HepG2 (cell line): ENCODE results near the gene ZNF154. TPM values are rescaled to one million over a fixed set of nuclear protein-coding genes. Genes with fewer than 3 reads are reported as not detected.

Source experiments
- AHDC1 ChIP-seq: sonication (generic); formaldehyde crosslinking; IDR thresholded peaks from 2 replicates; pipeline ENCODE4 v1.5.1; 2020; ENCODE audit warnings: mild to moderate bottlenecking, missing genetic modification reagents, borderline replicate concordance
- ARID2 ChIP-seq: sonication (generic); formaldehyde crosslinking; IDR thresholded peaks from 2 replicates; pipeline ENCODE4 v1.8.1; 2022; ENCODE audit warnings: mild to moderate bottlenecking, missing genetic modification reagents, borderline replicate concordance
- ATF7 ChIP-seq, 2 experiments: fragments of 450-650 bp in 1 of 2; sonication (generic) in 1 of 2; formaldehyde crosslinking in 1 of 2; IDR thresholded peaks; 2 replicates each; pipeline versions ENCODE4 v1.4.0 to v1.6.1; 2016 to 2020; ENCODE audit warnings: antibody characterized with exemption in 1 of 2, mild to moderate bottlenecking in 1 of 2, missing genetic modification reagents in 1 of 2
- FIP1L1 ChIP-seq: fragments of 200-400 bp; formaldehyde crosslinking; IDR thresholded peaks from 2 replicates; pipeline ENCODE4 v1.6.1; 2018; ENCODE audit warnings: low read depth, mild to moderate bottlenecking, low read length, moderate library complexity, borderline replicate concordance; ENCODE audit not compliant: insufficient read depth
- GATAD2A ChIP-seq: IDR thresholded peaks from 2 replicates; pipeline ENCODE4 v1.6.1; 2016
- GPN1 ChIP-seq: sonication (generic); formaldehyde crosslinking; IDR thresholded peaks from 2 replicates; pipeline ENCODE4 v1.5.1; 2020; ENCODE audit warnings: missing genetic modification reagents, borderline replicate concordance
- IRX3 ChIP-seq: sonication (generic); formaldehyde crosslinking; IDR thresholded peaks from 2 replicates; pipeline ENCODE4 v1.8.1; 2023; ENCODE audit warnings: mild to moderate bottlenecking, low read depth, missing genetic modification reagents, borderline replicate concordance
- ISX ChIP-seq: sonication (generic); formaldehyde crosslinking; conservative IDR thresholded peaks from 2 replicates; pipeline ENCODE4 v1.5.0; 2020; ENCODE audit warnings: missing genetic modification reagents
- JUND ChIP-seq: sonication (generic); formaldehyde crosslinking; IDR thresholded peaks from 2 replicates; pipeline ENCODE4 v1.8.0; 2022; ENCODE audit warnings: mild to moderate bottlenecking, missing genetic modification reagents
- KLF16 ChIP-seq, 2 experiments: sonication (generic) in 1 of 2; formaldehyde crosslinking in 1 of 2; IDR thresholded peaks; 2 replicates each; pipeline versions ENCODE4 v1.6.1 to v1.8.0; 2016 to 2023; ENCODE audit warnings: missing genetic modification reagents in 2 of 2, missing compliant biosample characterization in 1 of 2
- MAFK ChIP-seq, 2 experiments: IDR thresholded peaks in 1 of 2; conservative IDR thresholded peaks in 1 of 2; 2 replicates each; pipeline ENCODE4 v1.6.1; 2011; ENCODE audit warnings: improper control_type of control experiment in 2 of 2, low read length in 2 of 2
- MAX ChIP-seq: IDR thresholded peaks from 2 replicates; pipeline ENCODE4 v1.6.1; 2012; ENCODE audit warnings: inconsistent platforms
- NCOR1 ChIP-seq: fragments of 200-600 bp; sonication (generic); IDR thresholded peaks from 2 replicates; pipeline ENCODE4 v1.7.0; 2017; ENCODE audit warnings: antibody characterized with exemption, low read length, borderline replicate concordance
- PCBP1 ChIP-seq: fragments of 200-400 bp; formaldehyde crosslinking; IDR thresholded peaks from 2 replicates; pipeline ENCODE4 v1.6.1; 2017; ENCODE audit warnings: mild to moderate bottlenecking, low read depth, low read length, borderline replicate concordance
- SAP130 ChIP-seq: IDR thresholded peaks from 2 replicates; pipeline ENCODE4 v1.6.1; 2016; ENCODE audit warnings: low read depth
- SMAD1 ChIP-seq: sonication (generic); formaldehyde crosslinking; IDR thresholded peaks from 2 replicates; pipeline ENCODE4 v1.4.0; 2020; ENCODE audit warnings: missing genetic modification reagents, low read depth, mild to moderate bottlenecking, borderline replicate concordance
- TAF1 ChIP-seq: sonication (generic); formaldehyde crosslinking; IDR thresholded peaks from 2 replicates; pipeline ENCODE4 v1.4.0; 2020; ENCODE audit warnings: missing genetic modification reagents
- TBX2 ChIP-seq: sonication (generic); formaldehyde crosslinking; IDR thresholded peaks from 2 replicates; pipeline ENCODE4 v1.5.0; 2020; ENCODE audit warnings: missing genetic modification reagents, mild to moderate bottlenecking, borderline replicate concordance
- WIZ ChIP-seq: sonication (generic); formaldehyde crosslinking; IDR thresholded peaks from 2 replicates; pipeline ENCODE4 v1.5.1; 2020; ENCODE audit warnings: mild to moderate bottlenecking, missing genetic modification reagents
- ZBTB38 ChIP-seq: sonication (generic); formaldehyde crosslinking; IDR thresholded peaks from 2 replicates; pipeline ENCODE4 v1.5.1; 2020; ENCODE audit warnings: mild to moderate bottlenecking, missing genetic modification reagents
- ZFP41 ChIP-seq: sonication (generic); formaldehyde crosslinking; IDR thresholded peaks from 2 replicates; pipeline ENCODE4 v1.4.0; 2020; ENCODE audit warnings: mild to moderate bottlenecking, missing genetic modification reagents, borderline replicate concordance
- ZNF331 ChIP-seq: sonication (generic); formaldehyde crosslinking; IDR thresholded peaks from 2 replicates; pipeline ENCODE4 v1.4.0; 2020; ENCODE audit warnings: missing genetic modification reagents
- ZSCAN22 ChIP-seq: sonication (generic); formaldehyde crosslinking; IDR thresholded peaks from 2 replicates; pipeline ENCODE4 v1.4.0; 2020; ENCODE audit warnings: mild to moderate bottlenecking, missing genetic modification reagents
- polyA plus RNA-seq, 8 experiments: library from polyadenylated mRNA; depleted of rRNA in 3 of 8; stranded (reverse) in 7 of 8; unstranded in 1 of 8; fragments of >200 nt; fragmentation: Illumina TruSeq in 4 of 8; extraction: Trizol in 4 of 8; gene quantifications; 2 replicates each; pipeline versions ENCODE4 v1.2.1 to v1.2.3, GENCODE V29; 2011 to 2016; ENCODE audit warnings: low read depth in 4 of 8, missing spikeins in 1 of 8, mixed read lengths in 1 of 8; ENCODE audit not compliant: insufficient read depth in 1 of 8
- total RNA-seq, 5 experiments: library from RNA; depleted of rRNA; stranded (reverse); fragments of >200 nt; fragmentation: Illumina TruSeq; extraction: Trizol; gene quantifications; 2 replicates each; pipeline ENCODE4 v1.2.3, GENCODE V29; 2016; ENCODE audit warnings: low read depth in 1 of 5

Gene ZNF154
- total and polyA plus RNA-seq, 2 of the 13 experiments (the other 11 are each of a cell fraction or from before 2014, with no cell fraction given) = not detected

DNA sequence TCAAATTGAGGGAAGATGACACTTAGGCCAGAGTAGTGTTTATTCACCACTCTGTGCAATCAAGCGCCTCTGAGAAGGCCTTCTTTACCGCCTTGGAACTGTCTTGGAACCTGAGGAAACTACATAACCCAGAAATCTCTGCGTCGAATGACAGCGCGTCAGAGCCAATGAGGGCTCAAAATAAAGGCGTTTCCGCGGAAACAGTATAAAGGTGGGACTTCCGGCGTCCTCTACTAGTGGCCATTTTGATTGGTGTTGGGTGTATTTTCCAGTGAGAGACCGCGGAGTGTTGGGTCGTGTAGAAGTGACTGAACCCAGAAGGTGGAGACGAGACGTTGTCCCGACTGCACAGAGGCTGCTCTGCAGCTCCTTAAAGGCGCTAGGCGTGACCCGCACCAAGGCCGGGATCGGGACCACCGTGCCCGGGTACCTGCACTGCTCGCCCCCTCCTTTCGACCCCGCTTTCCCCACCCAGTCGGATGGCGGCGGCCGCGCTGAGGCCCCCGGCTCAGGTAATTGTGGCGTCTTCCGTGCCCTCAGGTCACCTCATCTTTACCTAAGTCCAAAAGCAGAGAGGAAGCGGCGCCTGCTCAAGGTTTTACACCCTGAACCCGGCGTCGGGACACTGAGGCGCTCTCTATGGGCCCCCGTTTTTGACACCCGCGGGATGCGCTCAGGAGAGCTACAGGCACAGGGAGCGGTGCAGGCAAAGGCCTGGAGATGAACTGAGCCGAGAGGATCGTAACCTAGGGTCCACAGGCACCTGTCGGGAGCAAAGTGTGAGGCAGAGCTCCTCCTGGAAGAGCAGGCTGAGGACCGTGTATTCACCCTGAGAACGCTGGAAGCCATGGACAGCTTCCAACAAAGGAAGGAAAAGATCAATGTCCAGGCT, 37.8 kb upstream of the ZNF154 start, which contains the start of gene ZNF776 (continued):
- TF ChIP-seq AHDC1 (peak; percentile 35; the same call in 1 of the 2 replicates), ZBTB38 (CRISPR knock-in tag) (peak; percentile 42; the same call in 1 of the 2 replicates), MAX (no peak; the same call in 1 of the 2 replicates), ARID2 (no peak), ATF7 (IDR thresholded peaks at IDR 0.05) (no peak), ATF7 (CRISPR knock-in tag; IDR thresholded peaks at IDR 0.05) (no peak), WIZ (0 out of 2 replicates have a peak, but pooled peaks have one; percentile 19), ISX (CRISPR knock-in tag) (peak; percentile 84; the same call in 1 of the 2 replicates), TBX2 (CRISPR knock-in tag) (peak; percentile 75), NCOR1 (no peak), GATAD2A (no peak), TAF1 (CRISPR knock-in tag) (peak; percentile 71; the same call in 1 of the 2 replicates), SAP130 (peak; percentile 79), FIP1L1 (no peak), KLF16 (CRISPR knock-in tag; IDR thresholded peaks at IDR 0.05) (peak in 1 of 2 experiments; percentile 15; a peak in 2 of 4 replicates), MAFK (conservative IDR thresholded peaks at IDR 0.05 in 1 of 2, IDR thresholded peaks at IDR 0.05 in 1 of 2; ENCODE audit: low read length in 2 of 2) (no peak), ZFP41 (CRISPR knock-in tag) (0 out of 2 replicates have a peak, but pooled peaks have one; percentile 47), ZNF331 (CRISPR knock-in tag) (no peak), PCBP1 (no peak), ZSCAN22 (CRISPR knock-in tag) (peak; percentile 100), GPN1 (CRISPR knock-in tag) (no peak), SMAD1 (no peak), IRX3 (CRISPR knock-in tag) (peak; percentile 68; the same call in 1 of the 2 replicates), JUND (CRISPR knock-in tag) (no peak)
